GM18505 (cell line): Measurements from ENCODE around the gene DOHH.

Experiments used
- ATAC-seq: cut with Tn5 transposase; IDR thresholded peaks from one replicate; pipeline ENCODE4 v1.9.1; 2021; ENCODE audit not compliant: unreplicated experiment
- POLR2A ChIP-seq: IDR thresholded peaks from 4 replicates; pipeline ENCODE4 v1.6.1; 2011; ENCODE audit warnings: borderline replicate concordance; ENCODE audit not compliant: insufficient read depth, insufficient read length; ENCODE audit errors: extremely low read depth

The DOHH gene

DNA sequence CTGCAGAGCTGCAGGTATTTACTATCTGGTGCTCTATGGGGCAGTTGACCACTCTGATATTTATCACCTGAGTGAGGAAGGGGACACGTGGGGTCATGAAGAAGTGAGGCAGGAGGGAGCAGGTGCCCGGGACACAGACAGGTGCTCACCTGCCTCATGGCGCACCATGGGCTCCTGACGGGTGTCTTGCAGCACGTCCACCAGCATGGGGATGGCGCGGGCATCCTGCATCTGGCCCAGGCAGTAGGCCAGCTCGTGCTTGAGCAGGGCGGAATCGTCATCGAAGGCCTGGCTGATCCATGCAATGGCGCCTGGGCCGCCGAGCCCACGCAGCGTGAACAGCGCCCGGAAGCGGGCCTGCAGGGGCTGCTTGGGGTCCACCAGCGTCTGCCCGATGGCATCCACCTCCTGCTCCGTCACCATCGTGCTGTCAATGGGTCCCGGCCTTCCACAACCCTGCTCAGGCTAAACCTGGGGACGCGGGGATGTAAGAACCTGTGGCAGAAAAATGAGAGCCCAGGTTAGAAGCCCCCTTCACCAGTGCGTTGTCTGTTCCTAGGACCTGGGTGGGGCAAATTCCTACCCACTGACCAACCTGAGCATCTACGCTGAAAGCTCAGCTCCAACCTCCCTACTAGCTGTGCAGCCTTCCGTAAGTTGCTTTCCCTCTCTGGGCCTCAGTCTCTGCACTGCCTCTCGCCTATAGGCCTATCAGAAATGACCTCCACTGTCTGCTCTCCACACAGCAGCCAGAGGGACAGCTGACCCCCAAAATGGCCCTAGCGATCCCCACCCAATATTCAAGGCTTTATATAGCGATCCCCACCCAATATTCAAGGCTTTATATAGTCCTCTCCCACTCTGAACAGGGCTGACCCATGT lies 3.8 kb downstream of the DOHH start:
- no peak for TF ChIP-seq POLR2A

DNA sequence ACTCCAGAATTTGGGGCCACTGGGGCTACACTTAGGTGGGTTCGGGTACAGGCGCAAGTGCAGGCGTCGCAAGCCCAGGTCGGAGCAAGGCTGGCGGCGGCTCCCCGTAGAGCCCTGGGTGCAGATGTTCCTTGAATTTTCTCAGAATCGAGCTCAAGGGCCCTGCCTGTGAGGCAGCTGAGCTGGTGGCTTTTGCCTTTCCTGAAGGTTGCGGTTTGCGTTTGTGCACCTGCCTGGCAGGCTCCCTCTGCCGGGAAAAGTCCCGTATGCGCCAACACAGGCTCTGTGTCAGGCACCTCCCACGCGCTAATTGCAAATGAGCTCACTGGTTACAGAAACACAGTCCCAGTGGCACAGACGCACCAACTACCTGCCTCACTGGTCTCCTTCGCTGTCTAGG lies 5.9 kb downstream of the DOHH start:
- no peak for ATAC-seq
- TF ChIP-seq POLR2A: no peak

More for the DNA sequence above, 3.8 kb downstream of the DOHH start:
- no peak for ATAC-seq

DNA sequence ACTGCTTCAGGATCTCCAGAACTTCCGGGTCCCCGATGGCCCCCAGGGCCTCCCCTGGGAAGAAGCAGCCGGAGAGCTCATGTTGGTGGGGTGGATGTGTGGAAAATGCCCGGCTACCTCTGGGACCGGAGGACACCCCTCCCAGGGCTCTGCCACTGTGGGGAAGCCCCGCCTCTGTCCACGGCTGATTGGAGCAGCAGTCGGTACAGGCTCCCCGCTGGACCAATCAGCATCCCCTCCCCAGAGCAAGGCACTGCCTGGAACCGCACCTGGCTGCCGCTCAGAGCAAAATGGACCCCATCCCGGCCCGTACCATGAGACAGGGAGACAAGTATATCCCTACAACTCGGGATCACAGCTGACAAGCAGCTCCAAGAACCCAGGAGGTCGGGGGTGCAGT lies 6.4 kb downstream of the DOHH start:
- TF ChIP-seq POLR2A: no peak

DNA sequence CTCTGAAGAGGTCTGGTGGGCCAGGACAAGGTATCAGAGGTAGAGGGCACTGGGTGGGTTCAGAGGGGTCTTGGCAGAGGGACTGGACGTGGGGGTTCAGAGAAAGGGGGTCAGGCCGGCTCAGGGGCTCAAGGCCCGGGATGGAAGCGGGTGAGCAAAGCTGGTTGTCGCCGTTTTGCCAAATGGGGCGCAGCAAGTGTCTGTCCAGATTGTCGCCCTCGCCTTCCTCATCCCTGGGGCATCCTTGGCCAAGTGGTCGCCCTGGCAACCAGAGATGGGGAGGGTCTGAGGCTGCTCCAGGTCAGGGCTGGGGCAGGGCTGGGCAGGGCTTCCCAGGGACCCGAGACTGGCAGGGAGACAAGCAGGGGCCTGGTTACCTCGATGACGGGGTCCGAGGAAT lies 6.8 kb downstream of the DOHH start:
- TF ChIP-seq POLR2A: no peak
- no peak for ATAC-seq

More for the DNA sequence above, 6.4 kb downstream of the DOHH start:
- ATAC-seq: no peak

DNA sequence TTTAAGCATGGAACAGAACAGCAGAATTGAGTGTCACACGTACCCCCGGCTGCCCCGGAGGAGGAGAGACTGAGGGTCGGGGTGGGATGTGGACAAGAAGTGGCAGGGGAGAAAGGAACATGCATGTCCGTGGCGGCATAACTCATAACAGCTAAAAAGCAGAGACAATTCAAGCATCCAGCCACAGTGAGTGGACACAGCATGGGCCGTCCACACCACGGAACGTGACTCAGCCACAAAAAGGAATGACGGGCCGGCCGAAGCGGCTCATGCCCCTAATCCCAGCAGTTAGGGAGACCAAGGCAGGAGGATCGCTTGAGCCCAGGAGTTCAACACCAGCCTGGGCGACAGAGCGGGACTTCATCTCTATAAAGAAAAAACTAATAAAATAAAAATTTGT lies 7.6 kb downstream of the DOHH start:
- ATAC-seq: no peak
- TF ChIP-seq POLR2A: no peak

DNA sequence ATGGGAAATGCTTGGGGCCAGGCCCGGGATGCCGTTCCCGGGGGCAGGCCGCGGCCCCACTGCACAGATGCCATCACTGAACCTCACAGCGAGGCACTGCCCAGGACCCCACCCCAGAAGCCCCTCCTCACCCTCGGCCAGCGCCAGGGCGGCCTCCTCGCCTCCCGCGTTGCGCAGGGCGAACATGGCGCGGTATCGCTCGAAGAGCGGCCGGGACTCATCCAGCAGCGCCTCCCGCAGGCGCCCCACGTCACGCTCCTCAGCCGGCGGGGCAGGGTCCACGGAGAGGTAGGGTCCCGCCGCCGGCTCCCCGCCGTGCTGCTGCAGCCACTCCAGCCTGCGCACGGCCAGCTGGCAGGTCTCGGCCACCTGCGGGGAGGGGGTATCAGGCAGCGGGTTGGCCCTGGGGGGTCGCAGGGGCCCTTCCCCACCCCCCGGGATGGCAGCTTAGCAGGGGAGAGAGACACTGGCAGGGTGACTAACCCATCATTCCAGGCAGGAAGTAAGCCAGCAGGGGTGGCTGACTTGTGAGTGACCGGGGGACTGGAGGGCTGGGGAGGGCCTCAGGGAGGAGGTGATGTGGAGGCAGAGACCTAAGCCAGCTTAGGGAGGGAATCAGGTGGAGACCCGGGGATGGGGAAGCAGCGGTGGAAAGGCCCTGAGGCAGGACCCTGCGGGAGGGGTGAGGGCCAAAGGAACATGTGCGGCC lies 8.2 kb downstream of the DOHH start:
- ATAC-seq: no peak
- TF ChIP-seq POLR2A: no peak

DNA sequence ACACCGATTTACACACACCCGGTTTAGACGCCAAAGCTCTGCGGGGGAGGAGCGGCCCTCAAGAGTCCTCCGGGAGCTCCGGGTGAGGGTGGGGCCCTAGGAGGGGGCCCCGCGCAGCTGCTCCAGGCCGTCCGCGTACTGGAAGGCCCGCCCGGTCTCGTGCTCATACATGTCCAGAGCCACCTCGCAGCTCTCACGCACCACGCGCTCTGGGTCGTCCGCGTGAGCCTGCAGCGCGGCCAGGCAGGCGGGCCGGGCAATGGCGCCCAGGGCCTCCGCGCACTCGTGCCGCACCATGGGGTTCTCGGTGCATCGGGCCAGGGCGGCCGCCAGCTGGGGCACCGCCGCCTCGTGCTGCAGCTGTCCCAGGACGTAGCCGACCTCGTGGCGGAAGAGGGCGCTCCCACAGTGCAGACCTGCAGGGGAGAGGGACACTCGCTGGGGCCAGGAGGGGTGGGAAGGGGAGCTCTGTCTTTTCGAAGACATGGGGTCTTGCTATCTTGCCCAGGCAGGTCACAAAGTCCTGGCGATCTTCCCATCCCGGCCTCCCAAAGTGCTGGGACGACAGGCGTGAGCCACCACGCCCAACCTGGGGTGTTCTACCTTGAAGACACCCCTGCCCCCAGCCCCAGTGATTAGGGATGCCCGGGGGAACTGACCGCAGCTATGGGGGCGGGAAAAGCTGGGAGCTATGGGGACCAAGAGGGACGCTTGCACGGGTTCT lies 8.9 kb downstream of the DOHH start:
- TF ChIP-seq POLR2A: no peak
- no peak for ATAC-seq

DNA sequence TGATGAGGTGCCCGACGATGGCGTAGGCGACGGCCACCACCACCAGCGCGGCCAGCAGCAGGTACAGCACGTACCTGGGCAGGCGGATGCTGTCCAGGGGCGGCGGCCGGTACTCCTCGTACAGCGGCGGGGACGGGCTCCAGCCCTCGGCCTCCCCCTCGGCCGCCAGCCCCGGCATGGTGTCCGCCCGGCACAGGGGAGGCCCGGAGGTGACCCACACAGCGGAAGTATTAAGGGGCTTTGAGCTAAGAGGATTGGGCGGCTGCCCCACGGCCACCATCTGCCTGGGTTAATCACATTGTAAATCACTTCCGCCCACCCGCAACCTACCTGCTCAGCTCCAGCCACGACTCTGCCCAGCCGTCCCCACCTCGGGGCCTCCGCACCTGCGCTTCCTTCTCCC lies 17.2 kb downstream of the DOHH start, which contains the start of gene SMIM44:
Gene SMIM44, minus strand, starts transcription at position 216 of the 403 bp plus-strand sequence. Its CDS starts 38 bp downstream, at position 178.
- ATAC-seq: no peak
- no peak for TF ChIP-seq POLR2A

DNA sequence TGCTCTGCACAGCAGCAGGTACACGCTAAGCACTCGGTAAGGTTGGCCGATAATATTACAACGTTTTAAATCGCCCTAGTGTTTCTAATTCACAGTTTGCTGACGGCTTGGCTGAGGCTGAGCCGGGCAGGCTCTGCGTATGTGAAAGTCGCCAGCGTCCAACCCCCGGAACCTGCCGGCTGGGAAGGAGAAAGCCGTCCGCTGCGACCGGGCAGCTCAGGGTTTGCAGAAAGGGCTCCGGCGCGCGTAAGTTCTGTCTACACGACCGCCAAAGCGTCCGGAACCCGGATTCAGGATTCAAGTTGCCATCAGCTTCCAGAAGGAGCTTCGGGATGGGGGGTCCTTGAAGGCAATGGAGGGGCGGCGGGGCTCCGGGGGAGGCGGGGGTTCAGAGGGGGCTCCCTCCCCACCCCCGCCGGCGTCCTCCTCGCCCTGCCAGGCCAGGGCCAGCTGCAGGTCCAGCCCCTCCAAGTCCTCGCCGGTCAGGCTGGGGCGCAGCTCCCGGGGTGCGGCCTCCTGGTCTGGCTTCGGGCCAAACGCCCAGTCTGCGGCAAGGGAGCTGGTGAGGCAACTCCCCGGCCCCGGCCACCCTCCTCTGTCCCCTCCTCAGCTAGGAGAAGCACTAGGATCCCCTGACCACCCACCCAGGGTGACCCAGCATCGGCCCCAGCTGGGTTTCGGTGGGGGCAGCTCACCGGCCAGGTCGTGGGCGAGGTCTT lies 17.8 kb downstream of the DOHH start:
- no peak for ATAC-seq
- TF ChIP-seq POLR2A: no peak

DNA sequence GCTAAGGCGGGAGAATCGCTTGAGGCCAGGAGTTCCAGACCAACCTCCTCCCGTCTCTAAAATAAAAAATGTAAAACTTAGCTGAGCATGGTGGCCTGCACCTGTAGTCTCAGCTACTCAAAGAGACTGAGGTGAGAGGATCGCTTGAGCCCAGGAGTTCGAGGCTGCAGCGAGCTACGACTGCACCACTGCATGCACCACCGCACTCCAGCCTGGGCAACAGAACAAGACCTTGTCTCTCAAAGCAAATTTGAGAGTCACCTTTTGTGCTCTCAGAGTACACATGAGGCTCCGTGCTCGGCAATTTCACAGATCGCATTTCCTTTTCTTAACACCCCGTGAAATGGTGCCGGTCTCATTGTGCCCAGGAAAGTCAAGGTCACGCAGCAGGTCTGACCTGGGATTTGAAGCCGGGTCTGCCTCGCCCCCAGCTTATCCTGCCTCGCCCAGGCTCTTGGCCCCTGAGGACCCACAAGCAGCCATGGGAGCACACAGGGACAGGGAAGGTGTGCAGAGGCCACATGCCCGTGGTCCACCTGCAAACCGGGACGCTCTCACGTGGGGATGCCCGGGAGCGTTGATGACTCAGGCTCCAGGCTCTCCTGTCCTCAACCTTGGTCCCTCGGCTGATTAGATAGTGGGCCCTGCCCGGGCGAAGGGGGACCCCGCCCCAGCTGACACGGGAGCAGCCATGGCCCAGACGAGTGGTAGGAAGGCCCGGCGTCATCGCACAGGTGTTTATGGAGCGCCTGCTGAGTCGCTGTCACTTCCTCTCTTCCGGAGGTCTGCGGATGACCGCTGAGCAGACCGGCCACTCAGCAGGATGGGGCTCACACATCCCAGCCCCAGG lies 19.0 kb downstream of the DOHH start:
- no peak for TF ChIP-seq POLR2A
- no peak for ATAC-seq

DNA sequence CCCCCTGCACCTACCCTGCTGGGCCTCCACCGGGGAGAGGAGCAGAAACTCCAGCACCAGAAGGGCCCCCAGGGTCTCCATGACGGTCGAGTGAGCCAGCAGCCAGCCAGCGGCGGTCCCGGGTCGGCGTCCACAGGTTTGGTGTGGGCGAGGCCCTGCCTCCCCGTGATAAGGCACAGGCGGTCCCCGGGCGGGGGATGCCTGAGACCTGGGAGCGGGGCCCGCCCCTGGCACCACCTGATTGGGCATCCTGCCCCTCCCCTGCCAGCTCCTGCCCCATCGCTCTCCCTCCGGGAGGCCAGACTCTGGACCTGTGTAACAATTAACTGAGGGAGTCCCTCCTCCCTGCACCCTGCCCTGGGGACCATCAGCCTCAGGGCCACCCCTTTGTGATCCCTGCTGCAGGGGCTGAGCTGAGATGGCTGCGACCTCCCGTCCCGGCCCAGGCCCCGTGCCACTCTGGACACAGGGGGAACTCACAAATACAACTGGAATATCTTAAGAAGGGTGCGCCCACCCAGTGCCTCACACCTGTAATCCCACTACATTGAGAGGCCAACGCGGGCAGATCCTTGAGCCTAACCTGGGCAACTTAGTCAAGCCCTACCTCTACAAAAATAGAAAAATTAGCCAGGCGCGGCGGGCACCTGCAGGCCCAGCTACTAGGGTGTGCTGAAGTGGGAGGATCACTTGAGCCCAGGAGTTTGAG lies 19.9 kb downstream of the DOHH start, which contains the start of gene SMIM24:
Gene SMIM24, minus strand, starts transcription at position 143 of the 709 bp plus-strand sequence. Its CDS starts 62 bp downstream, at position 81.
- ATAC-seq: no peak
- TF ChIP-seq POLR2A: no peak
